ENCODE results near the gene PATJ. TPM values are rescaled to one million over a fixed set of nuclear protein-coding genes. Genes with fewer than 3 reads are reported as not detected.

Gene PATJ
- total RNA-seq, 1 donor from 2014 or later: 11.3 TPM

GRCh38 chr1:62024690-62025089 lies 282.4 kb downstream of the PATJ start:
- Mint-ChIP-seq H3K27me3 (ENCODE audit: unreplicated experiment) (no peaks in the 10 kb centered on the region), H3K9me3 (ENCODE audit: unreplicated experiment) (no peaks in the 10 kb centered on the region), H3K27ac (ENCODE audit: unreplicated experiment) (no peak overlapping the region), H3K4me3 (ENCODE audit: unreplicated experiment) (no peak overlapping the region), H3K36me3 (ENCODE audit: unreplicated experiment) (no peaks in the 10 kb centered on the region), H3K4me1 (ENCODE audit: unreplicated experiment) (no peaks in the 10 kb centered on the region)
- TF ChIP-seq CTCF (IDR thresholded peaks at IDR 0.05): no peak
- no peak for DNase-seq (ENCODE audit: extremely low spot score, unreplicated experiment)

- no peak for TF ChIP-seq CTCF (IDR thresholded peaks at IDR 0.05)
- DNase-seq (ENCODE audit: extremely low spot score, unreplicated experiment): no peak
- no peaks in the 10 kb centered on the region for H3K4me1 Mint-ChIP-seq (ENCODE audit: unreplicated experiment)
- H3K27me3 Mint-ChIP-seq (ENCODE audit: unreplicated experiment): no peaks in the 10 kb centered on the region
- no peaks in the 10 kb centered on the region for H3K36me3 Mint-ChIP-seq (ENCODE audit: unreplicated experiment)
- H3K27ac Mint-ChIP-seq (ENCODE audit: unreplicated experiment): no peak overlapping the region
- H3K4me3 Mint-ChIP-seq (ENCODE audit: unreplicated experiment): no peak overlapping the region
- H3K9me3 Mint-ChIP-seq (ENCODE audit: unreplicated experiment): no peaks in the 10 kb centered on the region
These were observed 282.9 kb downstream of the PATJ start for GRCh38 chr1:62025154-62025553.

- H3K4me3 Mint-ChIP-seq (ENCODE audit: unreplicated experiment): no peak overlapping the region
- H3K36me3 Mint-ChIP-seq (ENCODE audit: unreplicated experiment): peaks cover 1% of the 10 kb centered on the region
These were observed 283.6 kb downstream of the PATJ start for GRCh38 chr1:62025892-62026291.

GRCh38 chr1:62029704-62030103 lies 287.4 kb downstream of the PATJ start:
- Mint-ChIP-seq H3K4me3 (ENCODE audit: unreplicated experiment) (no peak overlapping the region), H3K9me3 (ENCODE audit: unreplicated experiment) (no peaks in the 10 kb centered on the region), H3K36me3 (ENCODE audit: unreplicated experiment) (peaks cover 1% of the 10 kb centered on the region), H3K27me3 (ENCODE audit: unreplicated experiment) (no peaks in the 10 kb centered on the region), H3K27ac (ENCODE audit: unreplicated experiment) (no peak overlapping the region), H3K4me1 (ENCODE audit: unreplicated experiment) (no peaks in the 10 kb centered on the region)
- no peak for DNase-seq (ENCODE audit: extremely low spot score, unreplicated experiment)
- TF ChIP-seq CTCF (IDR thresholded peaks at IDR 0.05): no peak

More at GRCh38 chr1:62025892-62026291, 283.6 kb downstream of the PATJ start:
- no peak for DNase-seq (ENCODE audit: extremely low spot score, unreplicated experiment)
- Mint-ChIP-seq H3K27me3 (ENCODE audit: unreplicated experiment) (no peaks in the 10 kb centered on the region), H3K4me1 (ENCODE audit: unreplicated experiment) (no peaks in the 10 kb centered on the region), H3K9me3 (ENCODE audit: unreplicated experiment) (no peaks in the 10 kb centered on the region), H3K27ac (ENCODE audit: unreplicated experiment) (no peak overlapping the region)
- no peak for TF ChIP-seq CTCF (IDR thresholded peaks at IDR 0.05)

GRCh38 chr1:62034790-62035189 lies 292.5 kb downstream of the PATJ start:
- DNase-seq (ENCODE audit: extremely low spot score, unreplicated experiment): no peak
- H3K4me3 Mint-ChIP-seq (ENCODE audit: unreplicated experiment): no peak overlapping the region
- peaks cover 1% of the 10 kb centered on the region for H3K36me3 Mint-ChIP-seq (ENCODE audit: unreplicated experiment)
- no peaks in the 10 kb centered on the region for H3K9me3 Mint-ChIP-seq (ENCODE audit: unreplicated experiment)
- H3K27me3 Mint-ChIP-seq (ENCODE audit: unreplicated experiment): no peaks in the 10 kb centered on the region
- H3K27ac Mint-ChIP-seq (ENCODE audit: unreplicated experiment): no peak overlapping the region
- H3K4me1 Mint-ChIP-seq (ENCODE audit: unreplicated experiment): no peaks in the 10 kb centered on the region
- TF ChIP-seq CTCF (IDR thresholded peaks at IDR 0.05): no peak
